Epithelial cell of esophagus (primary cell): ENCODE results near the gene CALR.

Experiments used
- DNase-seq: peaks from one replicate; pipeline ENCODE4 v3.0.0; 2010; ENCODE audit warnings: low read depth
- H3K4me3 ChIP-seq: 2 replicates; pipeline ENCODE4 v1.5.1; 2011; ENCODE audit warnings: mild to moderate bottlenecking, low read length, control low read depth
- CTCF ChIP-seq: IDR thresholded peaks from 2 replicates; pipeline ENCODE4 v1.5.1; 2011; ENCODE audit warnings: low read depth, mild to moderate bottlenecking, low read length, control low read depth, inconsistent platforms; ENCODE audit not compliant: insufficient read depth; ENCODE audit errors: missing control alignments

CALR gene

GRCh38 chr19:12984683-12985048, 46.3 kb downstream of the CALR start:
- no peak for DNase-seq
- TF ChIP-seq CTCF: no peak
- H3K4me3 ChIP-seq: no peak overlapping the region

- no peak overlapping the region for H3K4me3 ChIP-seq
- TF ChIP-seq CTCF: no peak
- DNase-seq: no peak
Measured at GRCh38 chr19:12985049-12985776, 46.8 kb downstream of the CALR start.

GRCh38 chr19:12986726-12987125, 48.3 kb downstream of the CALR start:
- DNase-seq: no peak
- H3K4me3 ChIP-seq: no peak overlapping the region
- TF ChIP-seq CTCF: no peak

- no peak for DNase-seq
- no peak overlapping the region for H3K4me3 ChIP-seq
- TF ChIP-seq CTCF: no peak
Measured at GRCh38 chr19:12987190-12987589, 48.8 kb downstream of the CALR start.

- no peak for TF ChIP-seq CTCF
- DNase-seq: no peak
- H3K4me3 ChIP-seq: no peak overlapping the region
Measured at GRCh38 chr19:12987781-12988180, 49.4 kb downstream of the CALR start.

- H3K4me3 ChIP-seq: no peak overlapping the region
- no peak for TF ChIP-seq CTCF
- DNase-seq: no peak
Measured at GRCh38 chr19:12990431-12990830, 52.0 kb downstream of the CALR start.

GRCh38 chr19:12990853-12991252, 52.4 kb downstream of the CALR start:
- no peak for DNase-seq
- no peak overlapping the region for H3K4me3 ChIP-seq
- no peak for TF ChIP-seq CTCF
